Astrocyte (in vitro differentiated cells and primary cell): ENCODE data around the gene ZNF74.
"Not testable (repeated sequence)": the region's sequence is repeated elsewhere in the genome, so short reads cannot be mapped to it uniquely, and the experiment has no call there.

ENCODE experiments used
- CTCF ChIP-seq: IDR thresholded peaks from 2 replicates; pipeline ENCODE4 v1.5.1; 2011; ENCODE audit warnings: low read depth, mild to moderate bottlenecking, inconsistent platforms, low read length, moderate library complexity; ENCODE audit not compliant: insufficient read depth
- EZH2 ChIP-seq: IDR thresholded peaks from 2 replicates; pipeline ENCODE4 v1.6.1; 2012; ENCODE audit warnings: mild to moderate bottlenecking, low read length, inconsistent platforms; ENCODE audit not compliant: insufficient read depth

- not testable (repeated sequence) for TF ChIP-seq CTCF, EZH2
Observed at GRCh38 chr22:20376281-20376680, 17.7 kb upstream of the ZNF74 start.
